ENCODE measurements around the gene AK3. TPM values are rescaled to one million over a fixed set of nuclear protein-coding genes. Genes with fewer than 3 reads are reported as not detected.

AK3 gene
- total RNA-seq, 1 donor from 2014 or later: 39.1 TPM

DNA sequence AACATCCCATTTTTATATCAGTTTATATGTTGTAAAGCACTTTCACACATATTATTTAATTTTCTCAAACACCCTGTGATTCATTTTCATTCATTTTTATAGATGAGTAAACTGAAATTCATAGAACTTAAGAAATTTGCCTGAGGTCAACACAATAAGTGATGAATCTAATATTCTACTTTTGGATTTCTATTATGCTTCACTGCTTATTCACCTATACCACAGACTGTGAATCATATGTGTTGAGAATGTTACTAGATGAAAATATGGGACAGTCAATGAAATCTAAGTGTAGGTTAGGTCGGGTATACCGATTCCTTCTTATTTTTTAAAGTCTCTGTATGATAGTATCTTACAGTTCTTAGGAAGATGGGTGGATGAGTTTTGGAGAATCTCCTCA is 36.9 kb downstream of the AK3 start:
- no peak for DNase-seq

DNA sequence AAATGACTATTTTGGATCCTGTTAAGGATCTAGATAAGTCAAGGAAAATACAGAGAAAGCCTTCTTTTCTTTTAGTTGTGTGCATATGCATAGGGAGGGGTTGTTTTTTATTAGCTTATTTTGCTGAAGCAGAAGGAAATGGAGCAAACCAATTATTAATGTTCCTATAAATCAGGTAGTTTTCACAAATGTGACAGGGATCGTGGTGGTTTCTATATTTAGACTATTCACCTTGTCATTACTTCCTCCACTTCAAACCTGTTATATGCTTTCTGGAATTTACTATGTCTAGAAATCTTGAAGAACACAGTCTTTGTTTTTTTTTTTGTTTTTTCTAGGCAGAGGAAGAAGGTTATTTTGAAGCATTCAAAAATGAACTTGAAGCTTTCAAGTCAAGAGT is 39.5 kb downstream of the AK3 start:
- no peak for DNase-seq

DNA sequence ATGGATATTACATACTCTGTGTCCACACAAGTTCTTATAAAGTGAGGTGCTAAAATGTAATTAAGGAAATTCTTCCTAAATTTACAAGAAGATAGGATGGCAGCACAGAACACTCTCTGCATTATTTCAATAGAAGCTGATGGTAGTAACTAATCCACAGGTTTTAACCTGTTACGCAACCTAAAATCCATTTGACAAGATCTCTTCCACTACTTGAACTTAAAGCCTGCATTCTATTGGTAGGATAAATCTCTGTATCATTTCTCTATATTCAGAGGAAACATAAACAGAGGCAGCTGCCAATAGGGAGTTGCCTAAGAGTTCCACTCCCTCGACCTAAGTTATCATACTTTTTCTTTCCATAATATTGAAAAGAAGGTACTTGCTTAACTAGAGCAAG is 40.1 kb downstream of the AK3 start:
- no peak for DNase-seq

DNA sequence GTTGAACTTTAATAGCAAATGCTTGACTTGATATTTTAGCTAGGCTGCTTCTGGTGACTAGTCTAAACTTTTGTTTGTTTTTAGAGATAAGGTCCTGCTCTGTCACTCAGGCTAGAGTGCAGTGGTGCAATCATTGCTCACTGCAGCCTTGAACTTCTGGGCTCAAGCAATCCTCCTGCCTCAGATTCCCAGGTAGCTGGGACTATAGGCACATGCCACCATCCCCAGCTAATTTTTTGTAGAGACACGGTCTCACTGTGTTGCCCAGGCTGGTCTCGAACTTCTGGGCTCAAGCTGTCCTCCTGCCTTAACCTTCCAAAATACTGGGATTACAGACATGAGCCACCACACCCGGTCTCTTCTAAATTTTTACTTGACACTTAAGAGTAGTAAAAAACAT is 40.9 kb downstream of the AK3 start:
- no peak for DNase-seq

DNA sequence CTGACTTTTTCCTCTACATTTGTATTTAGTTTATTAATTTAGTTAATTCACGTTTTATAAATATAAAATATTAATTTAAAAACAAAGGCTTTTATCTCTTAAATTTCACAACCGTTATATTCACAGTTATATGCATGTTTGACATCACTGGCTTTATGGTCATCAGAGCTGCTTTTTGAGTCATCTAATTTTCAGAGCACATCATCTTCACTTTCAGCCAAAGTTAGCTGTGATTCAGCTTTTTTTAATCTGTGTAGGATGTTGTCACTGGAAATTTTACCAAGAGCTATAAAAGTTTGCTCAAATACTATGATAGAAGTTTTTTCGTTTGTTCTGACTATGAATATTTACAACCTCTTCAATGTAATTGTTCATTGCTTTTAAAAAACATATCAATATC is 49.2 kb downstream of the AK3 start:
- DNase-seq: no peak

DNA sequence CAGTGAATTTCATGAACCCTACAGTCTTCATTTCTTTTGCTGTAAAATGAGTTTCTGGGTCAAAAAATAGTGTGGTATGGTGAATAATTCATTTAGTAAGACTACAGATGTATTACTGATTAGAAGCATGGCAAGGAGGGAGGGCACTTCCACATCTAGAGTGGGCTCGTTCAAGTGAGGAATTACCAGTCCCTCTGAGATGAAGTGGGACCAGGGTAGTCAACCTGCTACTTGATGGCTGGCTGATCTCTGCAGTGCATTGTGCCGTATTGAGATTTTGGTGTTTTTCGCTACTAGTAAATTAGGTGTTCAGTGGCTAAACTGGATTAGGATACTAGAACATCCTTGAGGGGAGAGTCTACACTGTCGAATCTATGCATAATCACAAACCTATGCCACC is 50.9 kb downstream of the AK3 start:
- DNase-seq: no peak

DNA sequence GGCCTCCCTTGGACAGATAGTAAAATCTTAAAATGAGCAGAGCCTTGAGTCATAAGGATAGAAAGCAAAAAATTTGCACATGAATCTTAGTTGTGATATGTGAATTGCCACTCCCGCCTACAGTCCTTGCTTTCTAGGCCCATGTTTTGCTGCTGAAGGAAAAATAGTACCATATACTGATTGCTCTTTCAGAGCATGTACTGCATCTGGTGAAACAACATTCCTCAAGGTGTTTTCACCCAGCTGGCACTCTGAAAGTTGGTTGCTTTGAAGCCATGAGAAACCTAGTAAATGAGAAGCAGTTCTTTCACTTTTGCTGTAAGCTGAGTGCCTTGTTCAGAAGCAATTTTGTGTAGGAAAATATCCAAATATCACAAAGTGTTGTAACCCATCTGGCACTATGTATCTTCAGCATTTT is 51.3 kb downstream of the AK3 start:
- no peak for DNase-seq

DNA sequence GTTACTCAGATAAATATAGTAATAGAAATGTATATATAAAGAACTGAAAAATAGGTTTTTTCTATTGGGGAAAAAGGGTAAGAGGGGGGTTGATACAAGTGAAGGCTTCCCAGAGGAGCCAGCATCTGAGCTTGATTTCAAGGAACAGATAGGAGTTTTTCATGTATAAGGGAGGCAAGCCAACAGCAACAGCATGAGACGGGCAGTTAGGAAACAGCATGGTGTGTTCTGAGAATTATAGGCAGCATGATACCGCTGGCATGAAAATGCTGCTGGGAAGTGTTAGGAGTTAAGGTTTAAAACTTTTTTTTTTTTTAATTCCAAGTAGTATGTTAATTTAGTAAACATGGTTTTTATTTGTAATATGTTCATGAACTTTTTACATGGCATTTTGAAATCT is 52.0 kb downstream of the AK3 start:
- no peak for DNase-seq

DNA sequence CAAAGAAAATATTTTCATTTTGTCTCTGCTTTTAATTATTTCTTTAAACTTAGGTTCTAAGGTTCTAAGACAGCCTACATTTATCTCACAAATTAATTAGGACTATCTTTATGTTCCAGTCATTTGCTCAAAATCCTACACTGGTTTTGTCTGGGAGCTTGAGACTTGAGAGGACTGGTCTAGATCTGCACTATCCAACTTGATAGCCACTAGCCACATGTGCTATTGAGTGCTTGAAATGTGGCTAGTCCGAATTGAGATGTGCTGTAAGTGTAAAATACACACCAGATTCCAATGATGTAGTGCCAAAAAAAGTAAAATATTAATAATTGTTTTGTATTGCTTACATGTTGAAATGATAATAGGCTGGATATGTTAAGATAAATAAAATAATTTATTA is 54.4 kb downstream of the AK3 start:
- no peak for DNase-seq

DNA sequence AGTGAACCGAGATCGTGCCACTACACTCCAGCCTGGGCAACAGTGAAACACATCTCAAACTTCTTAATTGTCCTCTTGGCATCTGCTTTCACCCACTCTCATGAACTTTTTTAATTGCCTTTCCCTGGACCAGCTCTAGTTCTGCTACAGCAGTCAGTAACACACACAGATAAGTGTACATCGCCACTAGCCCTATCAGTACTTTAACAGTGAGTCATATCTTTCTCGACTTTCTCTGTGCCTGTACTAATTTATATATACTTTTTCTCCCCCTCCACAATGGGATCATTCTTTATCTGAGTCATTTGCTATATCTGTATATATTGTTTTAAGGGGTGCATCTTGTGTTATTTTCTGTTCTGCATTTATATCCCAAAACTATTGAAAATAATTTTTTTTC is 54.9 kb downstream of the AK3 start:
- DNase-seq: no peak

DNA sequence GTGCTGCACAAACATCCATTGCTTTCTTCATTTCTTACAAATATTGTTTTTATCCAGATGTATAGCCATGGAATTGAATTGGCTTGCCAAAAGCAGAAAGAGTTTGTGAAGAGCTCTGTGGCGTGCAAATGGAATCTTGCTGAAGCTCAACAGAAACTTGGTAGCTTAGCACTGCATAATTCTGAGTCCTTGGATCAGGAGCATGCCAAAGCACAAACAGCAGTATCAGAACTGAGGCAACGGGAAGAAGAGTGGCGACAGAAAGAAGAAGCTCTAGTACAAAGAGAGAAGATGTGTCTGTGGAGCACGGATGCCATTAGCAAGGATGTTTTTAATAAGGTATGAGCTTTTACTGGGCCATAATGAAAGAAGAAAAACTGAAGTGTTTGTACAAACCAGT is 56.2 kb downstream of the AK3 start:
- no peak for DNase-seq

DNA sequence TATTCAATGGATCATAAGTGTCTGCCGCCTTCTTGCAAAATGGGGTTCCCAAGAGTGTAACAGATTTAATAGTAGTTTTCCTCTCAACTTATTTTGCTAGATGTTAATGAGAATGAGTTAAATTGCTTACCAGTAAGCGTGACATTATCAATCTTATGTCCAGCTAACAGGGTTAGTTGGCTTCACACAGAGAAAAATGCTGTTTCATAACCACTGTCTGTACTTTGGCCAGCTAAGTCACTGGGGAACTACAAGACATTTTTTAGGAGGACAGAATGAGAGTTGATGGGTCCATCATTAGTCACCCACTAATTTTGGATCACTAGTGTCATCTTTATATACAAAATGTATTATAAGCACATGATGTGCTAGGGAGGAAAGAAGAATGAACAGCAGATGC is 60.3 kb downstream of the AK3 start:
- no peak for DNase-seq

DNA sequence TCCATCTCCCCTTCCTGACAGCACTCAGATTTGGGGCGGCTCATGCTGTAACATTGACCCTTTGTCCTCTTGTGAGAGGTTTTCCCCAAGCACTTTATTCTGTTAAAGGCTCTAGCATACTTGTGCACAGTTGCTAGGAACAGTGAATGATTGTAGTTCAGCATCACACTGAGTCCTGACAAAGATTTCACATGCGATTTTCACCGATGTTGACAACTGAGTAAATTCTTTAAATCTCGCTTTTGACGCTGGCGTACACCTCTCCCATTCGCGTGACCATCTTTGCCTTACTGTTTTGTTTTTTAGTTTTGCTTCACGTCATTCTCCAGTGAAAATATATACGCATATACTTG is 60.9 kb downstream of the AK3 start:
- DNase-seq: no peak

DNA sequence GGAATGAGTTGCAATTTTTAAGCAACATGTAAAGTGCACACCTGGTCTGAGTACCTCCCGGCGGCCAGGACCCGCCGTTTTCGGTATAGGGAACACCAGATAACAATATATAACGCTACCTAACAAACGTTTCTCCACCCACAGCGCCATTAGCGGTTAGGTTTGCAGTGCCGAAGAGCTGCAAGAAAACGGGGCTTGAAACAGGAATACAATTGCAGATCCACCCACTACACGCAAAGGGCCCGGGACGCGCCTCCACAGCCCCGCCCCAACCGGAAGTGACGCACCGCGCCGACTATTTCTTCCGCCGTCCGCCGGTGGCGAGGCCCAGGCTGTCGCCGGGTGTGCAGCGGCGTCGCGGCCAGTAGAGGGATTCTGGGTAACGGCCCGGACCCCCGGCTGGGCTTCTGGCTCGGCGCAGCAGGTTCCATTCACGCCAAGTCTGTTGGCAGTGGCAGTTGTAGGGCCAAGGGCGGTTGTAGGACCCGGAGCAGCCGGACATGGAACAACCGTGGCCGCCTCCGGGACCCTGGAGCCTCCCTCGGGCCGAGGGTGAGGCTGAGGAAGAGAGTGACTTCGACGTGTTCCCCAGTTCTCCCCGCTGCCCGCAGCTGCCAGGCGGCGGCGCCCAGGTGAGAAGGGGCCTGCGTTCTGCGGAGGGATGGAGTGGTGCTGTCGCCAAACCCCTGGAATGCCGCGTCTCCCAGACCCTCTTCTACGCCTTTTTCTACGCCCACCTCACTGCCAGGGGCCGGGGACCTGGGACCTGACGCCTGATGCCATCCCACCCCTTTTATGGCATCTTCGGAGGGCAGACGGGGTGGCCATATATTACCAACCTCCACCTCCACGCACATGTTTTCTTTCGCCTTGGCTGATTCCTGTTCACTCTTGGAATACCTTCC is 61.5 kb downstream of the AK3 start, which contains the start of gene CDC37L1:
Gene CDC37L1 (plus strand): TSS at position 302 of the 905 bp plus-strand sequence. CDS start 199 bp downstream, at position 501.
- DNase-seq: peak; percentile 97

DNA sequence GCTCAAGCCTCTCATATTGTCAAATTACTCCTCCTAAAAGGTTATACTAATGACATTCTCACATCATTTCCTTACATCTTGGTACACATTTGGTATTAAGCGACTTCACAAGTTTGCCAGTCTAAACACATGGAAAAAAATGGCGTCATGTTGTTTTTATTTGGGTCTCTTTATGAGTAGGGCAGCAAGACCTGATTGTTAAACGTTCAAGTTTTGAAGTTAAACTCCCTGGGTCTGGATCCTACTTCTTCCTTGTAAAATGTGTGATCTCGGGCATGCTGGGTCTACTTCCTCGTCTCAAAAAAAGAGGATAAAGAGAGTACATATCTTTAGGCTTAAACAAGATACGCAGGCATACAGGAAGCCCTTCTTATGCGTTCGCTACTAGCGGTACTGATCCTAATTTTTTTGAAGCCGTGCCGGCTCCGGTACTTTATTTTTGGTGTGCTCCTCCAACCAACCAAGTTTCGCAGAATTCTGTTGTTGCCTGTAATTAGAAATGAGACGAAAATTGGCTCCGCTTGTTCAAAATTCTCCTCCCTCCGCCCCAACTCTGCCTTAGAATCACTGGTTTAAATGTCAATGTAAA is 62.2 kb downstream of the AK3 start:
- peak; percentile 72 for DNase-seq

DNA sequence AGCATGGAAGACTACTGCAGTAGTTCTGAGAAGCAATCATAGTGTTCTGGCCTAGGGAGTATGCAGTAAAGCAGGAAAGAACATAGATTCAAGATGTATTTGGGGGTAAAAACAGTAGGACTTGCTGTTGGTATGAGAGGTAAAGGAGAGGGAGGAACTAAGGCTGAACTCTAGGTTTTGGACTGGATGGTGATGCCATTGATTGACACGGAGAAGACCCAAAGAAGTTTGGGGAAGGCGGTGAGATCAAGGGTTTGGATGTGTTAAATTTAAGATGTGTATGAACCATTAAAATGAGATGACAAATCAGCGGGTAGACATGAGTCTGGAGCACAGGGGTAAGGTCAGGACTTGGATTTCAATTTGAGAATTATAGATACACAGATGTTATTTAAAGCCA is 63.6 kb downstream of the AK3 start:
- no peak for DNase-seq

DNA sequence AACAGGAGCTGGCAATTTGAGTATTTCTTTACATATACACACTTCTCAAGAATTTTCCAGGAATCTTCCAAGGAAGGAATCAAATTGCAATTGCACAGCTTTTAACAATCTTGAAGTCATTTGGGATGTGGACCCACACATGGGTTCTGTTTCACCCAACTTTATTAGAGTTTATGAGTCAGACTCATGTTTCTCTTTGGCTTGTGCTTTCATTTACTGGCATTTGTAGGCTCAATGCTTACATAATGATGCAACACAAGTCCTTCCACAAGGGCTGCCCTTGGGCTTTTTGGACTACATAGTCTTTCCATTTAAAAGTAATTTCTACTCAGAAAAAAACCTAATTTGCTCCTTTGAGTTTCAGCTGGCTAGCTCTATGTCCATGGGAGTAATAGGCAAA is 66.2 kb downstream of the AK3 start:
- no peak for DNase-seq

DNA sequence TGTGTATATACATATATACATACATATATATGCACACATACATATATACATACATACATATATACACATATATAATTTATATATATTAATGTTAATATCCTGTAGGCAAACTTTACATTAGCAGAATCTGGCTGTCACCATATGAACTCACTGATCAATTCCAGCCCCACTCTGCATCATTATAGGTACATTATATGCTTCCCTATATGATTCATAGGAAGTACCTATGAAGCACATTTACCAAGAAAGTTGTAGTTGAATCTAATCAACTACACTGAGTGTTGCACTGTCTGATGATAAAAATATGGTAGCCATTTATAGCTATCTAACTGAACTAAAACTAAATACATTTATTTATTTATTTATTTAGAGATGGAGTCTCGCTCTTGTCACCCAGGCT is 69.3 kb downstream of the AK3 start:
- no peak for DNase-seq

DNA sequence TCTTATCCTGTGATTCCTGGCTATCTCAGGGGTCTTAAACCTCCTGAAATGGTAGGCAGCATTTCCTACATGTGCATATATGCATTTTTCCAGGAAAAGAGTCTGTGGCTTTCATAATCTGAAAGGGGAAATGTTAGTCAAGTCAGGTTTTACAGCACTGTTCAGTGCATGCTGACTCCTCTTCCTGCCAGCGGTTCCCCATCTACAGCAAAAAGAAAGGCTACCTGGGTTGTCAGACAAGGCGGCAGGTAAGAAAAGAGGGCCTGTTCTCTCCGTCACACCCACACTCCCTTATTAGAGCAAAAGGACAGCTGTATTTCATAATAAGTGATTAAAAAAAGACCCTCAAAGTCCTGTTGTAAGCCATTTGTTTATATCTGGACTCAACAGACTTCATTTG is 70.4 kb downstream of the AK3 start:
- no peak for DNase-seq

DNA sequence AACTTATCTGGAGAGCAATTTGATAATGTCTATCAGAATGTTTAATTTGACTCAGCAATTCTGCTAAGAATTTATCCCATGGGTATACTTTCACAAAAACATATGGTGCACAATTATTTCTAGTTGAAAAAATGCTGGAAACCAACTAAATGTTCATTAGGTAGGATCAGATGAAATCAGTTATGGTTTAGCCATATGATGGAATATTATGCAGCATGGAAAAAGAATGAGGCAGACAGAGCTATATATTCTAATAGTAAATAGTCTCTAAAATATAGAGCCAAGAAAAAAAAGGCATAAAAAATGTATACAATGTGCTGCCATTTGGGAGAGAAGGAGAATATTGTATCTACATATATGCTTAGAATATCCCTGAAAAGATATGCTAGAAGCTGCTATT is 71.1 kb downstream of the AK3 start:
- no peak for DNase-seq

DNA sequence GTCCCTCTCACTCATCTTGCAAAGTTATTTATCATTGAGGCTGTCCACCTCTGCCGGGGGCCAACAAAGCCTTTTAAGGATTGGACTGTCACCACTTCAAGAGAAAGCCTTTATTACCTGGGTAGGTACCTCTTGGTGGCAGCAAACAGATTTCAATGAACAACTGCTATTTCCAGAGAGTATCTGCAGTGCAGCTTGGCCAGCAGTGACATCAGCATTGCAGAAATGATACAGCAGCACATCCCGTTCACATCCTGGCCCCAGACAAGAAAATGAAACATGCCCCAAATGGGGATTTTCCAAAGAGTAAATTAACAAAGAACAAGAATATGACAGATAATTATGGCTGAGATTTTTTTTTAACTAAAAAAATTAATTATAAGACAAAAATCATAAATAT is 72.4 kb downstream of the AK3 start:
- no peak for DNase-seq

DNA sequence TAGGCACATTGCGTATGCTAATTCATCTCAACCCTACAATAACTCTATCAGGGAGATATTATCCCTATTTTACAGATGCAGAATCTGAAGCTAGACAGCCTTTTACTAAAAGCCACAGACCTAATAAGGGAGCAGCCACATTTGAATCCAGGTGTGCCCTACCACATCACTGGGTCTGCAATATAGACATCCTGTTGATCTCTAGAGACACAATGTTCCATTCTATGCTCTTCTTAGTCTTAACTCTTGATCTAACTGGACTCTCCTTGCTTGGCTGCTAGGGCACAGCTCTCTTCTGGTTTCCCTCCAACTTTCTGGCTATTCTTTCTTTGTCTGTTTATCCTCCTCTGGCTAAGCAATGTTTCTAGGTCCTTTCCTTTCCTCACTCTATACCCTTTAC is 73.3 kb downstream of the AK3 start:
- no peak for DNase-seq

DNA sequence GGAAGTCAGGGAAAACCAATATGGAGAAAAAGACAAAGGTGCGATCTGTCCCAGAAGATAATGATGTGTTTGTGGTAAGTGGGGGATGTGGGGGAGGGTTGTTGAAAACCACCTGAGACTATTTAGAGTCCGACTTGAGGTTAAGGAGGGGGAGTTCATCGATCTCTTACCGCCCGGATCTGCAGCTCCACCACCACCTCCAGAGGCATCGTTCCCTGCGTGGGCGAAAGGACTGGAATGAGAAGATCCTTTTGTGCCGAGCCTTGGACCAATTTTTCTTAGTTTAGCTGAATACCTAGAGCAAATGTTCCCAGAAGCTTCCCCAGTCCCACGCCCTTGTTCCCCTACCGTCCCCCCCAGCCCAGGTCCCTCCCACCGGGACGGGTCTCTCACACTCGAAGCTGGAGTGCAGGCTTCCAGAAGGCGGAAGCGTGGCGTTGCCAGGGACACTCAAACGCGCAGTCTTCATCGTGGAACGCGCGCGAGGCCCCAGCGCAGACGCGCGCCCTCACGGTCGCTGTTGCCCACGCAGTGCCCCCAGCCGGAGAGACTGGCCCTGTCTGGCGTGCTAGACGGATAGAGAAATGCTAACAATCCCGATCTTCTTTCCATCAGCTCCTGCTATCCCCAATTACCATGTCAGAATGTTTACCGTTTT is 74.8 kb downstream of the AK3 start, which contains the start of gene SPATA6L:
Gene SPATA6L (minus strand): TSS at position 439 of the 658 bp plus-strand sequence. CDS start 230 bp downstream, at position 209.
- peak; percentile 66 for DNase-seq

Measured in skin of body (tissue), 2 donors.